ENCODE measurements around the gene DBN1.

DNA sequence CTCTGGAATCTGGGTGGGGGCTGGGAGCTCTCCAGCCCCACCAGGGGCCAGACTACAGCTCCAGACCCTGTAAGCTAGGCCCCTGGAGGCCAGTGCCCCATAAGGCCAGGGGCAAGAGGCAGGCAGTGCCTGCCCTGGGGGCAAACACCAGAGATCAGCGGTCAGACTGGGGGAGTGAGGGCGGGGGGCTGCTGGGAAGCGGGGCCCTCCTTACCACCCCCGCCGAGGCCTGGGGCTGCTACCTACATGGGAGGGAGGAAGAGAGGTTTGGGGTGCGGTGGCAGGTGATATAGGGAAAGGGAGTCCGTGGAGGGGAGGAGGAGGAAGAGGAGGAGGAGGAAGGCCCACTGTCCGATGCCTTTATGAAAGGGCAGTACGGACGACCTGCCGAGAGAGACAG lies 14.1 kb downstream of the DBN1 start:
- TF ChIP-seq, protein P1, sequence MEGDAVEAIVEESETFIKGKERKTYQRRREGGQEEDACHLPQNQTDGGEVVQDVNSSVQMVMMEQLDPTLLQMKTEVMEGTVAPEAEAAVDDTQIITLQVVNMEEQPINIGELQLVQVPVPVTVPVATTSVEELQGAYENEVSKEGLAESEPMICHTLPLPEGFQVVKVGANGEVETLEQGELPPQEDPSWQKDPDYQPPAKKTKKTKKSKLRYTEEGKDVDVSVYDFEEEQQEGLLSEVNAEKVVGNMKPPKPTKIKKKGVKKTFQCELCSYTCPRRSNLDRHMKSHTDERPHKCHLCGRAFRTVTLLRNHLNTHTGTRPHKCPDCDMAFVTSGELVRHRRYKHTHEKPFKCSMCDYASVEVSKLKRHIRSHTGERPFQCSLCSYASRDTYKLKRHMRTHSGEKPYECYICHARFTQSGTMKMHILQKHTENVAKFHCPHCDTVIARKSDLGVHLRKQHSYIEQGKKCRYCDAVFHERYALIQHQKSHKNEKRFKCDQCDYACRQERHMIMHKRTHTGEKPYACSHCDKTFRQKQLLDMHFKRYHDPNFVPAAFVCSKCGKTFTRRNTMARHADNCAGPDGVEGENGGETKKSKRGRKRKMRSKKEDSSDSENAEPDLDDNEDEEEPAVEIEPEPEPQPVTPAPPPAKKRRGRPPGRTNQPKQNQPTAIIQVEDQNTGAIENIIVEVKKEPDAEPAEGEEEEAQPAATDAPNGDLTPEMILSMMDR (IDR thresholded peaks at IDR 0.05; ENCODE audit: low read depth, low read length): no peak
- TF ChIP-seq EZH2phosphoT487 (IDR thresholded peaks at IDR 0.05; ENCODE audit: low read depth): no peak
